NCI-H1092 treated with DMSO at 0.1 percent for 48 hours (cell line): Measurements from ENCODE around the gene CDKN3.
A peak's percentile ranks its signal among the peaks of the same experiment; 100 is the strongest.

Experiments used
- DNase-seq: peaks from one replicate; lab custom pipeline; 2025; lab: John Stamatoyannopoulos, UW

Gene CDKN3

DNA sequence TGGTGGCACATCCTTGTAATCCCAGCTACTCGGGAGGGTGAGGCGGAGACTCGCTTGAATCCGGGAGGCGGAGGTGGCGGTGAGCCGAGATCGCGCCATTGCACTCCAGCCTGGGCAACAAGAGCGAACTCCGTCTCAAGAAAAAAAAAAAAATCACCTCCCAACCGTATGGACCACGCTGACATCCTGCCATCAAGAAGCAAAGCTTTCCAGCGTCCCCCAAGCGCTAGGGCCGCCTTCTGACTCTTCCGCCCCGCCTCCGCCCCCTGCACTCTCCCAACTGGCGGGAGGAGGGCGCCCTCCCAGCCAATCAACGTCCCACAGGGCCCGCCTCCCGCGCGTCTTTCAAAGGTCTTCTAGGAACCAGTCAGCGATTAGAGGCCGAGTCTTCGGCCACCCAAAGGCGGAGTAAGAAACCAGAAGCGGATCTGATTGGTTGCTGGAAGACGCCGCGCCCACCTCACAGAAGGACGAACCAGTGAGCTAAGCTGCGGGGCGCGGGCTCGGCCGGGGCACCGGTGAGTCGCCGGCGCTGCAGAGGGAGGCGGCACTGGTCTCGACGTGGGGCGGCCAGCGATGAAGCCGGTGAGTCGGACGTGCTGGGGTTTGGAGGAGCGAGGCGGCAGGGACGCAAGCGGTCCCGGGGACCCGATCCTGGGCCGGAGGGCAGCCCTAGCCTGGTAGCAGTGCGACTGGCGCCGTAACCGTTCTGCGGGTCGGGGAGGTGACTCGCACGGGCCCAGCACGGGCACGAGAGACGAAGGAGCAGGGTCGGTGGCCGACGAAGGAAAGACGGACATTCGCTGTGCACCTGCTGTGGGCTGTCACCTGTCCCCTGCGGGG, at the start of gene CDKN3:
CDKN3 (plus strand) TSS at position 515 of the 843 bp plus-strand sequence; CDS start at position 577, 62 bp downstream.
- peak; percentile 100 for DNase-seq

DNA sequence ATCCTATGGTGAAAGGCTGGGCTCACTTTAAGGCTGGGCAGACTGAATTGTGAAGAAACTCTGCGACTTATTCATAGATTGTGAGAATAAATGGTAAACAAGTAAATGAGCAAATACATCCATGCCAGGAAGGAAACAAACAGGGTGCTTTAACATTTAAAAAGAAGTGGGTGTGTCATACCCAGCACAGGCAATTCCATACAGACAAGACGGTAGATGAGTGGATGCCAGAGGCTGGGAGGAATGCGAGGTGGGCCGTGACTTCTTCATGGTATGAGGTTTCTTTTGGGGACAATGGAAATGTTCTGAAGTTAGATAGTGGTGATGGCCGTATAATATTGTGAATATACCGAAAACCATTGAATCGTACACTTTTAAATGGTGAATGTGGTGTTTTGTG, 49.8 kb upstream of the CDKN3 start:
- no peak for DNase-seq

- peak; percentile 78 for DNase-seq
Measured at GRCh38 chr14:54348001-54348611, 48.7 kb upstream of the CDKN3 start.

GRCh38 chr14:54348923-54349620, 47.7 kb upstream of the CDKN3 start:
- no peak for DNase-seq

DNA sequence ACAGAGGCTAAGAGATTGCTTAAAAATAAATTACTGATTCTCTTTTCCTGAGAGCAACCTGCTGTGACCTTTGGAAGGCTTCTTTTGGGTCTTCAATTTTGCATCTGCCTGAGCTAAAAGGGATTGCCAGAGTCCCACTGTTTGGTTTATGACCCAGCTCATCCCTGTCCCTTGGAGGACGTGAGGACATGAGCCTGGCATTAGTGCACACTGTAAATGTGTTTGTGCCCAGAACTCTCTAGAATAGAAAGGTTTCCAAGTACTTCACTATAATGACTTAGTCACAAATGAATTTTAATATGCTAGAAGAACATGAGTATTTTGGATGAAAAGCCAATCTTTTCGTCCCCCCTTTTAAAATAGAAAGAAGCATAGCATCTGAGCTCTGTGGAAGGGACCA, 47.1 kb upstream of the CDKN3 start:
- DNase-seq, result peak; percentile 38

- peak; percentile 23 for DNase-seq
Measured at GRCh38 chr14:54350203-54350602, 46.6 kb upstream of the CDKN3 start.

GRCh38 chr14:54353266-54353665, 43.5 kb upstream of the CDKN3 start:
- DNase-seq, result no peak

DNA sequence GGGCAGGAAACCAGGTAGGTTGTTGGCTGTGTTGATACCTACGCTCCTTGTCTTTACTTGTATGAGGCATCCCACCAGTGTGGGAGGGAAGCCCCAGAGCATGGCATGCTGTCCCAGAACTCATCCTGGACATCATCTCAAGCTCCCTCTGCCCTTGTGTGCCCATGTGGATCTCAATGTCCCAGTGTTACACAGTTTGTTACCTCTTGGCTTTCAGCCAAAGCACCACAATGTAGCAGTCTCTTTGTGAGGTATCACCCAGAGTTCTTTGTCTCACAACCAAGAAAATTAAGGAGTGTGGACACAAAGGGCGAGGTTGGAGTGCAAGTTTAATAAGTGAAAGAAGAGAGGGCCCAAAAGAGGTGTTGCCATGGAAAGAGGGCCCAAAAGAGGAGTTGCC, 43.1 kb upstream of the CDKN3 start:
- DNase-seq, result no peak

GRCh38 chr14:54354096-54354495, 42.7 kb upstream of the CDKN3 start:
- DNase-seq, result no peak

DNA sequence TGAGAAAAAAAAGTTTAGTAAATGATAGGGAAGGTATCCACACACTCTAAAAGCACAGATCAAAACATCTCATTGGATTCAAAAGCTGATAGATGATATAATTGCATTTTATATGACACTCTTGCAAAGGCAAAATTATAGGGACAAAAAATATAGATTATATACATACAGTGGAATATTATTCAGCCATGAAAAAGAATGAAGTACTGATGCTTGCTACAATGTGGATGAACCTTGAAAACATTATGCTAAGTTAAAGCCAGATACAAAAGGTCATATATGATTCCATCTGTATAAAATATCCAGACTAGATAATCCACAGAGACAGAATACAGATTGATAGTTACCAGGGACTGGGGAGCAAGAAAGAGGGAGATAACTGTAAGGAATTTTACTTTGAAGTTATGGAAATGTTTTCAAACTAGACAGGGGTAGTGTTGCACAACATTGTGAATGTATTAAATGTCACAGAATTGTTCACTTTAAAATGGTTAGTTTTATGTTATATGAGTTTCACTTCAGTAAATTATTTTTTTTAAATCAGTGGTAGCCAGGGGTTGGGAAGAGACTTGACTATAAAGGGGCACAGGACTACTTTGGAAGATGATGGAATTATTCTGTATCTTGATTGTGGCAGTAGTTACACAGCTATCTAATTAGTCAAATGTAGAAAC, 41.7 kb upstream of the CDKN3 start:
- DNase-seq, result no peak

DNA sequence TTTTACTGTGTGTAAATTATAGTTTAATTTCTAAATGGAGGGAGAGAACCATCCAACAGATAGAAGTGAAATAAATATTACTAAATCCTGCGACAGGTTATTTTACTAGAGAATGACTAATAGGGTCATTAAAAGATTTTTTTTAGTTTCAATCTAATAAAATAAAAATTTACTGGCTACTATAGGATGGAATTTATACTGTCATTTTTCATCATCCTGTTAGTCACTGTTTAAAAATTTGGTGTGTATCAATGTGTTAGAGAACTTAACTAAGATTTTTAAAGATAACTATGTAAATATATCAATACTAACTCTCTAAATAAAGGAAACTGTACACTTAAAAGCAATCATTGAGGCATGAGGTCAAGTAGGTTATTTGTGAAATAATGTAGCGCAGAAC, 41.1 kb upstream of the CDKN3 start:
- no peak for DNase-seq

- DNase-seq, result peak; percentile 14
Measured at GRCh38 chr14:54356172-54356571, 40.6 kb upstream of the CDKN3 start.

- DNase-seq, result no peak
Measured at GRCh38 chr14:54360667-54361066, 36.1 kb upstream of the CDKN3 start.

GRCh38 chr14:54362089-54362504, 34.7 kb upstream of the CDKN3 start:
- no peak for DNase-seq

DNA sequence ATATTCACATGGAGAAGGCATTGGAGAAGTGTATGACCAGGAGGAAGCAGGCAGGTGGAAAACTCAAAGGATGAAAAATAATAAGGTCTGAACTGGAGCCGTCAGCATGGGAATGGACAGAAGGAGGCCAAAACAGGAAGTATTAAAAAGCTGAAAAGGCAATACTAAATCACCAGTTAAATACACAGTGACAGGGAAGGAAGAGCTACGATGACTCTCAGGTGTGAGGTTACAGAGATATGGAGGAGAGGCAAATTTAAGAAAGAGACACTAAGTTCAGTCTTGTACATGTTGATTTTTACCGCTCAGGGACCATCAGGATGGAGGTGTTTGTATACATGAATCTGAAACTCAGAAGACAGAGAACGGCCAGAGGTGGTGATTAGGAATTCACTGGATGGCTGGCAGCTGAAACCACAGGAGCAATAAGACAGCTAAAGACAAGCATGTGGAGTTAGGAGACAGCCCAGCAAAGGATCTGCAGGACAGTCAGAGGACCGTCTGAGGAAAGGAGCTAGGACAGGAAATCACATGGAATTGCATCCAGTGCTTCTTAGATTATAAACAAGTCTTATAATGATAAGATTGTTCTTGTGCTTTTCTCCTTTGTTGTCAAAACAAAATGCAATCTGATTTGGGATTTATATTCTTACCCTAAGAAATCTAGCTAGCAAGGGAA, 33.9 kb upstream of the CDKN3 start:
- DNase-seq, result no peak

GRCh38 chr14:54364555-54365415, 32.0 kb upstream of the CDKN3 start:
- DNase-seq, result peak; percentile 10

- peak; percentile 66 for DNase-seq
Measured at GRCh38 chr14:54366736-54367735, 29.8 kb upstream of the CDKN3 start.

GRCh38 chr14:54368291-54368690, 28.5 kb upstream of the CDKN3 start:
- DNase-seq, result no peak

DNA sequence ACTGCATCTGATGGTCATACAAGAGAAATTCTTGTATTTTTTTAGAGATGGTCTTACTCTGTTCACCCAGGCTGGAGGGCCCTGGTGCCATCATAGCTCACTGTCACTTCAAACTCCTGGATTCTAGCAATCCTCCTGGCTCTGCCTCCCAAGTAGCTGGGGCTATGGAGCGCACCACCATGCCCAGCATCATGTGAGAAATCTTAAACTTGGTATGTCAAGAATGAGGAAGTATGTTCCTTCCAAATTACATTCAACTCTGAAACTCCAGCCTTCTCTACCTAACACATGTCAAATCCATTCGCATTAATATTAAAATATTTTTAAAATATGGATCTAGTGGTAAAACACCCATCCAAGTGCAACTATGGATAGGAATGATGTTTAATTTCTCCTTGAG, 27.5 kb upstream of the CDKN3 start:
- DNase-seq, result no peak
